ENCODE results near the gene IL33. TPM values are rescaled to one million over a fixed set of nuclear protein-coding genes. Genes with fewer than 3 reads are reported as not detected.

IL33 gene
- polyA plus RNA-seq, 1 donor from 2014 or later: not detected

DNA sequence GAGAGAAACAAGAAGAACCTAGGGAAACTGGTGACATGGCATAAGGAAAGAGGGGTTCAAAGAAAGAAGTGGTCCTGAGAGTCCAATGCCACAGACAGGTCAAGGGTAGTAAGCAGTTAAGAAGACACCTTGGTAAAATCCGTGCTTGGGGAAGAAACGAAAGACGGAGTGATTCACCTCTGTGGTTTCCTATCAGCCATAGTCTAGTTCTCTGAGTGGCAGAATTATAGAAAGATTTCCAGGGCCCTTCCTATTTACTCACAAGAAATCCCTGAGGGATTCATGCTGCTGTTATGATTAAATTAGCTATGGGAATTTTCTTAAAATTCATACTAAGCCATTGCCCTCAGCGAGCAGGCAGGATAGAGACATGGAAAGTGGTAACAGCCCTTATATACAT lies 31.7 kb downstream of the IL33 start:
- H3K9me2 ChIP-seq (ENCODE audit: insufficient read depth, low read length): no peaks in the 10 kb centered on the region
- no peaks in the 10 kb centered on the region for H3F3A ChIP-seq (ENCODE audit: insufficient read depth, low read length, poor library complexity, severe bottlenecking)
- no peak overlapping the region for H3K4me3 ChIP-seq (ENCODE audit: low read length)
- no peaks in the 10 kb centered on the region for H3K79me2 ChIP-seq (replicated peaks; ENCODE audit: insufficient read depth, low read length)
- no peak overlapping the region for H3K4me2 ChIP-seq (ENCODE audit: low read length)
- no peaks in the 10 kb centered on the region for H4K20me1 ChIP-seq (ENCODE audit: insufficient read depth)
- no peaks in the 10 kb centered on the region for H3K27me3 ChIP-seq (ENCODE audit: insufficient read depth, low read depth, low read length)
- no peak for TF ChIP-seq TAF1 (IDR thresholded peaks at IDR 0.05; ENCODE audit: low read depth)
- no peak for TF ChIP-seq SMC3 (conservative IDR thresholded peaks at IDR 0.05; ENCODE audit: poor library complexity)
- TF ChIP-seq EP300 (conservative IDR thresholded peaks at IDR 0.05; ENCODE audit: poor library complexity, severe bottlenecking): no peak
- H3K9ac ChIP-seq (ENCODE audit: low read length): no peak overlapping the region
- H2AFZ ChIP-seq (ENCODE audit: low read depth, low read length): no peak overlapping the region
- H3K9me3 ChIP-seq (ENCODE audit: low read length): no peaks in the 10 kb centered on the region
- no peak overlapping the region for H3K27ac ChIP-seq (ENCODE audit: low read length)
- H3K36me3 ChIP-seq (ENCODE audit: insufficient read depth, low read length): no peaks in the 10 kb centered on the region

DNA sequence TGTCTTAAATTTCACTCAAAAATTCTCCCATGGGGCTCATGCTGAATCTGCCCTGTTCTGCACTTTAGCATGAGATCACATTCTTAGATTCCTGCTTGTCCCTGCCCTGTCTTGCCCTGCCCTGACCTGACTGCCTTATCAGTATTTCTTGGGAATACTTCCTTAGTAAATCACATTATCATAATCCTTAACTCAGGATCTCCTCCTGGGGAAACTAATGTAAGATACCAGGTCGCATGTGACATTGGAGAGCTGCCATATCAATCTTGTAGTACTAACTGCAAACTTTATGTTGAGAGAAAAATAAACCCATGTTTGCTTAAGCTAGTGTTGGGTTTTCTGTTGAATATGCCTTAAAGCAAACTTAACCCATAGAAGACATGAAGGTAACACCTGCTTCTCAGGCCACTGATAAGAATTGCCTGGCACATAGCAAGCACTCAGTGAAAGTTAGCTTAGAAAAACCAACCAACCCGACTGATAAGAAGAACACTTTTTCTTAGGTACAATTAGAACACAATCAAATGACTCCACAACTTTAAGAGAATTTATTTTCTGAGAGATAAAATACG lies 53.3 kb downstream of the IL33 start:
- no peak overlapping the region for H3K4me3 ChIP-seq (ENCODE audit: low read length)
- no peaks in the 10 kb centered on the region for H3K27me3 ChIP-seq (ENCODE audit: insufficient read depth, low read depth, low read length)
- H3K9me2 ChIP-seq (ENCODE audit: insufficient read depth, low read length): no peaks in the 10 kb centered on the region
- TF ChIP-seq, protein P1, sequence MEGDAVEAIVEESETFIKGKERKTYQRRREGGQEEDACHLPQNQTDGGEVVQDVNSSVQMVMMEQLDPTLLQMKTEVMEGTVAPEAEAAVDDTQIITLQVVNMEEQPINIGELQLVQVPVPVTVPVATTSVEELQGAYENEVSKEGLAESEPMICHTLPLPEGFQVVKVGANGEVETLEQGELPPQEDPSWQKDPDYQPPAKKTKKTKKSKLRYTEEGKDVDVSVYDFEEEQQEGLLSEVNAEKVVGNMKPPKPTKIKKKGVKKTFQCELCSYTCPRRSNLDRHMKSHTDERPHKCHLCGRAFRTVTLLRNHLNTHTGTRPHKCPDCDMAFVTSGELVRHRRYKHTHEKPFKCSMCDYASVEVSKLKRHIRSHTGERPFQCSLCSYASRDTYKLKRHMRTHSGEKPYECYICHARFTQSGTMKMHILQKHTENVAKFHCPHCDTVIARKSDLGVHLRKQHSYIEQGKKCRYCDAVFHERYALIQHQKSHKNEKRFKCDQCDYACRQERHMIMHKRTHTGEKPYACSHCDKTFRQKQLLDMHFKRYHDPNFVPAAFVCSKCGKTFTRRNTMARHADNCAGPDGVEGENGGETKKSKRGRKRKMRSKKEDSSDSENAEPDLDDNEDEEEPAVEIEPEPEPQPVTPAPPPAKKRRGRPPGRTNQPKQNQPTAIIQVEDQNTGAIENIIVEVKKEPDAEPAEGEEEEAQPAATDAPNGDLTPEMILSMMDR (IDR thresholded peaks at IDR 0.05; ENCODE audit: poor library complexity, severe bottlenecking): no peak
- no peak for TF ChIP-seq TAF1 (IDR thresholded peaks at IDR 0.05; ENCODE audit: low read depth)
- TF ChIP-seq POLR2AphosphoS5 (IDR thresholded peaks at IDR 0.05): no peak
- TF ChIP-seq SMC3 (conservative IDR thresholded peaks at IDR 0.05; ENCODE audit: poor library complexity): no peak
- no peak for TF ChIP-seq RAD21 (conservative IDR thresholded peaks at IDR 0.05)
- no peak for TF ChIP-seq MXI1 (conservative IDR thresholded peaks at IDR 0.05; ENCODE audit: poor library complexity, severe bottlenecking)
- TF ChIP-seq EZH2 (IDR thresholded peaks at IDR 0.05; ENCODE audit: borderline replicate concordance, insufficient read depth, low read length, poor library complexity, severe bottlenecking): no peak
- TF ChIP-seq, protein P2, sequence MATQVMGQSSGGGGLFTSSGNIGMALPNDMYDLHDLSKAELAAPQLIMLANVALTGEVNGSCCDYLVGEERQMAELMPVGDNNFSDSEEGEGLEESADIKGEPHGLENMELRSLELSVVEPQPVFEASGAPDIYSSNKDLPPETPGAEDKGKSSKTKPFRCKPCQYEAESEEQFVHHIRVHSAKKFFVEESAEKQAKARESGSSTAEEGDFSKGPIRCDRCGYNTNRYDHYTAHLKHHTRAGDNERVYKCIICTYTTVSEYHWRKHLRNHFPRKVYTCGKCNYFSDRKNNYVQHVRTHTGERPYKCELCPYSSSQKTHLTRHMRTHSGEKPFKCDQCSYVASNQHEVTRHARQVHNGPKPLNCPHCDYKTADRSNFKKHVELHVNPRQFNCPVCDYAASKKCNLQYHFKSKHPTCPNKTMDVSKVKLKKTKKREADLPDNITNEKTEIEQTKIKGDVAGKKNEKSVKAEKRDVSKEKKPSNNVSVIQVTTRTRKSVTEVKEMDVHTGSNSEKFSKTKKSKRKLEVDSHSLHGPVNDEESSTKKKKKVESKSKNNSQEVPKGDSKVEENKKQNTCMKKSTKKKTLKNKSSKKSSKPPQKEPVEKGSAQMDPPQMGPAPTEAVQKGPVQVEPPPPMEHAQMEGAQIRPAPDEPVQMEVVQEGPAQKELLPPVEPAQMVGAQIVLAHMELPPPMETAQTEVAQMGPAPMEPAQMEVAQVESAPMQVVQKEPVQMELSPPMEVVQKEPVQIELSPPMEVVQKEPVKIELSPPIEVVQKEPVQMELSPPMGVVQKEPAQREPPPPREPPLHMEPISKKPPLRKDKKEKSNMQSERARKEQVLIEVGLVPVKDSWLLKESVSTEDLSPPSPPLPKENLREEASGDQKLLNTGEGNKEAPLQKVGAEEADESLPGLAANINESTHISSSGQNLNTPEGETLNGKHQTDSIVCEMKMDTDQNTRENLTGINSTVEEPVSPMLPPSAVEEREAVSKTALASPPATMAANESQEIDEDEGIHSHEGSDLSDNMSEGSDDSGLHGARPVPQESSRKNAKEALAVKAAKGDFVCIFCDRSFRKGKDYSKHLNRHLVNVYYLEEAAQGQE (IDR thresholded peaks at IDR 0.05; ENCODE audit: borderline replicate concordance): no peak
- no peak for TF ChIP-seq EP300 (conservative IDR thresholded peaks at IDR 0.05; ENCODE audit: poor library complexity, severe bottlenecking)
- no peaks in the 10 kb centered on the region for H3K36me3 ChIP-seq (ENCODE audit: insufficient read depth, low read length)
- H3K4me2 ChIP-seq (ENCODE audit: low read length): no peak overlapping the region
- H3K9ac ChIP-seq (ENCODE audit: low read length): no peak overlapping the region
- H4K20me1 ChIP-seq (ENCODE audit: insufficient read depth): no peaks in the 10 kb centered on the region
- no peak overlapping the region for H3K27ac ChIP-seq (ENCODE audit: low read length)
- H3F3A ChIP-seq (ENCODE audit: insufficient read depth, low read length, poor library complexity, severe bottlenecking): no peaks in the 10 kb centered on the region
- H2AFZ ChIP-seq (ENCODE audit: low read depth, low read length): no peak overlapping the region
- no peaks in the 10 kb centered on the region for H3K9me3 ChIP-seq (ENCODE audit: low read length)
- no peaks in the 10 kb centered on the region for H3K79me2 ChIP-seq (replicated peaks; ENCODE audit: insufficient read depth, low read length)
